ENCODE results near the gene INTS6. TPM values are rescaled to one million over a fixed set of nuclear protein-coding genes. Genes with fewer than 3 reads are reported as not detected.
A peak's percentile ranks its signal among the peaks of the same experiment; 100 is the strongest.

Gene INTS6
- total RNA-seq, 1 donor: 40.5 TPM

GRCh38 chr13:51370116-51370515, 82.7 kb downstream of the INTS6 start:
- Histone ChIP-seq H3K36me3 (ENCODE audit: insufficient read depth, low read length) (peaks cover 72% of the 10 kb centered on the region), H3K79me2 (ENCODE audit: insufficient read depth, low read length) (peaks cover 17% of the 10 kb centered on the region), H3K27ac (ENCODE audit: low read depth, low read length) (peak overlapping the region; percentile 2)

GRCh38 chr13:51364404-51365008, 88.3 kb downstream of the INTS6 start:
- Histone ChIP-seq H4K20me1 (ENCODE audit: insufficient read depth, low read length) (no peaks in the 10 kb centered on the region), H3K27me3 (ENCODE audit: insufficient read depth, low read length) (no peaks in the 10 kb centered on the region), H3K4me3 (ENCODE audit: insufficient read depth, low read length) (no peak overlapping the region), H3K9me3 (ENCODE audit: low read depth, low read length) (no peaks in the 10 kb centered on the region), H3K79me2 (ENCODE audit: insufficient read depth, low read length) (no peaks in the 10 kb centered on the region), H3K27ac (ENCODE audit: low read depth, low read length) (peak overlapping the region; percentile 6), H3K4me2 (ENCODE audit: insufficient read depth, low read length) (no peak overlapping the region), H3K36me3 (ENCODE audit: insufficient read depth, low read length) (peaks cover 66% of the 10 kb centered on the region), H2AFZ (ENCODE audit: low read length) (no peak overlapping the region), H3K4me1 (ENCODE audit: insufficient read depth, low read length) (peaks cover 8% of the 10 kb centered on the region)
- DNase-seq (ENCODE audit: insufficient read length, low spot score, missing footprints): no peak
- TF ChIP-seq CTCF (IDR thresholded peaks at IDR 0.05; ENCODE audit: extremely low read depth, low read depth, low read length): no peak

More at GRCh38 chr13:51370116-51370515, 82.7 kb downstream of the INTS6 start:
- Histone ChIP-seq H3K9me3 (ENCODE audit: low read depth, low read length) (no peaks in the 10 kb centered on the region), H3K4me1 (ENCODE audit: insufficient read depth, low read length) (peaks cover 5% of the 10 kb centered on the region), H3K27me3 (ENCODE audit: insufficient read depth, low read length) (no peaks in the 10 kb centered on the region), H2AFZ (ENCODE audit: low read length) (no peak overlapping the region), H3K4me3 (ENCODE audit: insufficient read depth, low read length) (no peak overlapping the region), H4K20me1 (ENCODE audit: insufficient read depth, low read length) (peaks cover 12% of the 10 kb centered on the region), H3K4me2 (ENCODE audit: insufficient read depth, low read length) (peak overlapping the region; percentile 2)
- TF ChIP-seq CTCF (IDR thresholded peaks at IDR 0.05; ENCODE audit: extremely low read depth, low read depth, low read length): no peak
- no peak for DNase-seq (ENCODE audit: insufficient read length, low spot score, missing footprints)

GRCh38 chr13:51363625-51364024, 89.2 kb downstream of the INTS6 start:
- no peak for DNase-seq (ENCODE audit: insufficient read length, low spot score, missing footprints)
- Histone ChIP-seq H4K20me1 (ENCODE audit: insufficient read depth, low read length) (no peaks in the 10 kb centered on the region), H3K36me3 (ENCODE audit: insufficient read depth, low read length) (peaks cover 57% of the 10 kb centered on the region), H3K4me2 (ENCODE audit: insufficient read depth, low read length) (no peak overlapping the region), H3K4me1 (ENCODE audit: insufficient read depth, low read length) (peaks cover 8% of the 10 kb centered on the region), H3K27me3 (ENCODE audit: insufficient read depth, low read length) (no peaks in the 10 kb centered on the region), H3K79me2 (ENCODE audit: insufficient read depth, low read length) (no peaks in the 10 kb centered on the region), H2AFZ (ENCODE audit: low read length) (no peak overlapping the region), H3K9me3 (ENCODE audit: low read depth, low read length) (no peaks in the 10 kb centered on the region), H3K27ac (ENCODE audit: low read depth, low read length) (no peak overlapping the region), H3K4me3 (ENCODE audit: insufficient read depth, low read length) (no peak overlapping the region)
- TF ChIP-seq CTCF (IDR thresholded peaks at IDR 0.05; ENCODE audit: extremely low read depth, low read depth, low read length): no peak

GRCh38 chr13:51361106-51361505, 91.7 kb downstream of the INTS6 start:
- no peaks in the 10 kb centered on the region for H3K27me3 ChIP-seq (ENCODE audit: insufficient read depth, low read length)
- H3K27ac ChIP-seq (ENCODE audit: low read depth, low read length): no peak overlapping the region
- H3K79me2 ChIP-seq (ENCODE audit: insufficient read depth, low read length): no peaks in the 10 kb centered on the region
- H3K4me1 ChIP-seq (ENCODE audit: insufficient read depth, low read length): peaks cover 8% of the 10 kb centered on the region
- no peak overlapping the region for H3K4me2 ChIP-seq (ENCODE audit: insufficient read depth, low read length)
- H3K4me3 ChIP-seq (ENCODE audit: insufficient read depth, low read length): no peak overlapping the region
- no peaks in the 10 kb centered on the region for H3K9me3 ChIP-seq (ENCODE audit: low read depth, low read length)
- no peak for TF ChIP-seq CTCF (IDR thresholded peaks at IDR 0.05; ENCODE audit: extremely low read depth, low read depth, low read length)
- no peak overlapping the region for H2AFZ ChIP-seq (ENCODE audit: low read length)
- no peak for DNase-seq (ENCODE audit: insufficient read length, low spot score, missing footprints)
- no peaks in the 10 kb centered on the region for H4K20me1 ChIP-seq (ENCODE audit: insufficient read depth, low read length)
- H3K36me3 ChIP-seq (ENCODE audit: insufficient read depth, low read length): peaks cover 34% of the 10 kb centered on the region
